Gastroesophageal sphincter (tissue), 4 donors: ENCODE measurements around the gene SH3RF1. TPM values are rescaled to one million over a fixed set of nuclear protein-coding genes. Genes with fewer than 3 reads are reported as not detected.

Source experiments
- ATAC-seq: fragments of 150-250 bp; one replicate; pipeline ENCODE4 v1.9.1; 2016; ENCODE audit warnings: mild to moderate bottlenecking, moderate library complexity
- H3K27ac ChIP-seq, 4 donors: fragments of 200-600 bp; sonication (generic) in 3 of 4; 1 replicate in 3 of 4; 2 replicates in 1 of 4; pipeline ENCODE4 v1.5.1; 2016 to 2019
- H3K27me3 ChIP-seq: fragments of 200-600 bp; sonication (generic); one replicate; pipeline ENCODE4 v1.5.1; 2019
- H3K36me3 ChIP-seq, 2 donors: fragments of 200-600 bp; sonication (generic); one replicate each; pipeline ENCODE4 v1.5.1; 2019; ENCODE audit warnings: control low read depth in 1 of 2
- H3K4me1 ChIP-seq, 3 donors: fragments of 200-600 bp; sonication (generic); 1 replicate in 2 of 3; 2 replicates in 1 of 3; pipeline ENCODE4 v1.5.1; 2016 to 2019; ENCODE audit warnings: control low read depth in 2 of 3
- H3K4me3 ChIP-seq, 2 donors: fragments of 200-600 bp; sonication (generic); one replicate each; pipeline ENCODE4 v1.5.1; 2019; ENCODE audit warnings: mild to moderate bottlenecking in 1 of 2, moderate library complexity in 1 of 2
- H3K9me3 ChIP-seq, 3 donors: fragments of 200-600 bp; sonication (generic); one replicate each; pipeline ENCODE4 v1.5.1; 2017 to 2019; ENCODE audit warnings: control low read depth in 2 of 3
- EP300 ChIP-seq: sonication (generic); formaldehyde crosslinking; IDR thresholded peaks from one replicate; pipeline ENCODE4 v1.6.1; 2017; ENCODE audit warnings: antibody characterized with exemption, mild to moderate bottlenecking
- POLR2A ChIP-seq, 2 donors: fragments of 450-650 bp; IDR thresholded peaks; one replicate each; pipeline ENCODE4 v1.6.1; 2017; ENCODE audit warnings: antibody characterized with exemption in 2 of 2, mild to moderate bottlenecking in 2 of 2, moderate library complexity in 1 of 2
- POLR2AphosphoS5 ChIP-seq: sonication (generic); formaldehyde crosslinking; IDR thresholded peaks from one replicate; pipeline ENCODE4 v1.6.1; 2017; ENCODE audit warnings: antibody characterized with exemption
- WGBS, 2 donors: methylation state at CpG; one replicate each; pipeline ENCODE4 v1.1.5; 2018; ENCODE audit warnings: low coverage in 1 of 2; 5-methylcytosine and 5-hydroxymethylcytosine counted together
- total RNA-seq, 4 donors: library from RNA; depleted of rRNA; stranded (reverse); fragments of >200 nt; gene quantifications; one replicate each; pipeline ENCODE4 v1.1.0, GENCODE V29; 2016
- TF ChIP-seq, protein P1 (sequence below), 4 experiments: fragments of 200-600 bp in 2 of 4; fragments of 450-650 bp in 2 of 4; sonication (generic) in 1 of 4; IDR thresholded peaks; one replicate each; pipeline ENCODE4 v1.5.1; 2017 to 2019; ENCODE audit warnings: antibody characterized with exemption in 4 of 4, mild to moderate bottlenecking in 2 of 4, moderate library complexity in 2 of 4

Gene SH3RF1
- total RNA-seq, 4 donors from 2014 or later = 9.2 to 17.6 (median 13.3) TPM

DNA sequence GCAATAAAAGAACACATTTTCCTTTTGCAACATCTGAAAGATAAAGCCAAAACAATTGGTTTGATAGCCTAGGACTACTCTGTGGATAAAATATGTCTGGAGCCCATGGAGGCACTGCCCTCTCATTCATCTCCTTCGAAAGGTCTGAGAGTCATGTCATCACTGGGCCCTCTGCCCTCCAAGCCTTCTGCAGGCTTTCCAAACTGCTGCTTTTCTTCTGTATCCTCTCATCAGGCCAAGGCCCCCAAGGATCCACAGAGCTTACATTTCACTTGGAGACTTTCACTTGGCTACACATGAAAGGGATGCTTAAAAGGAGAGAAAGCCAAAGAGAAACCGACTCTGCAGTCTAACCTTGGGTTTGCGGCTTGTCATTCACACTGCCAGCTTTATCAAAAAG is 109.9 kb downstream of the SH3RF1 start:
- Histone ChIP-seq H3K4me3 (no peak overlapping the region), H3K27me3 (no peaks in the 10 kb centered on the region), H3K27ac (no peak overlapping the region), H3K4me1 (peaks cover 0 to 11% (median 0%) of the 10 kb centered on the region in 3 donors), H3K36me3 (peaks cover 0 to 8% of the 10 kb centered on the region in 2 donors), H3K9me3 (no peaks in the 10 kb centered on the region)
- ATAC-seq = no peak
- WGBS, 2 donors = 40 to 45% methylated on average over 2 to 3 of the region's 3 CpGs
- TF ChIP-seq POLR2A (IDR thresholded peaks at IDR 0.05) (no peak), POLR2AphosphoS5 (no peak)

GRCh38 chr4:169159624-169160171 is 111.1 kb downstream of the SH3RF1 start:
- Histone ChIP-seq H3K27ac (no peak overlapping the region), H3K36me3 (peaks cover 0 to 19% of the 10 kb centered on the region in 2 donors), H3K4me3 (no peak overlapping the region), H3K9me3 (no peaks in the 10 kb centered on the region), H3K27me3 (no peaks in the 10 kb centered on the region), H3K4me1 (peaks cover 0 to 11% (median 0%) of the 10 kb centered on the region in 3 donors)
- no peak for ATAC-seq
- WGBS, 2 donors = 67 to 70% methylated on average over 3 of the region's 3 CpGs
- TF ChIP-seq POLR2AphosphoS5 (no peak), EP300 (no peak), POLR2A (IDR thresholded peaks at IDR 0.05) (no peak)
- TF ChIP-seq, protein P1, sequence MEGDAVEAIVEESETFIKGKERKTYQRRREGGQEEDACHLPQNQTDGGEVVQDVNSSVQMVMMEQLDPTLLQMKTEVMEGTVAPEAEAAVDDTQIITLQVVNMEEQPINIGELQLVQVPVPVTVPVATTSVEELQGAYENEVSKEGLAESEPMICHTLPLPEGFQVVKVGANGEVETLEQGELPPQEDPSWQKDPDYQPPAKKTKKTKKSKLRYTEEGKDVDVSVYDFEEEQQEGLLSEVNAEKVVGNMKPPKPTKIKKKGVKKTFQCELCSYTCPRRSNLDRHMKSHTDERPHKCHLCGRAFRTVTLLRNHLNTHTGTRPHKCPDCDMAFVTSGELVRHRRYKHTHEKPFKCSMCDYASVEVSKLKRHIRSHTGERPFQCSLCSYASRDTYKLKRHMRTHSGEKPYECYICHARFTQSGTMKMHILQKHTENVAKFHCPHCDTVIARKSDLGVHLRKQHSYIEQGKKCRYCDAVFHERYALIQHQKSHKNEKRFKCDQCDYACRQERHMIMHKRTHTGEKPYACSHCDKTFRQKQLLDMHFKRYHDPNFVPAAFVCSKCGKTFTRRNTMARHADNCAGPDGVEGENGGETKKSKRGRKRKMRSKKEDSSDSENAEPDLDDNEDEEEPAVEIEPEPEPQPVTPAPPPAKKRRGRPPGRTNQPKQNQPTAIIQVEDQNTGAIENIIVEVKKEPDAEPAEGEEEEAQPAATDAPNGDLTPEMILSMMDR (IDR thresholded peaks at IDR 0.05) = no peak

GRCh38 chr4:169158861-169159260 is 111.9 kb downstream of the SH3RF1 start:
- ATAC-seq = no peak
- H3K9me3 ChIP-seq = no peaks in the 10 kb centered on the region
- H3K27me3 ChIP-seq = no peaks in the 10 kb centered on the region
- peaks cover 0 to 20% of the 10 kb centered on the region in 2 donors for H3K36me3 ChIP-seq
- 100% methylated on average over 2 of the region's 2 CpGs; no CpG with 5 or more reads in 1 of the 2 donors for WGBS, 2 donors
- no peak overlapping the region for H3K4me3 ChIP-seq
- H3K4me1 ChIP-seq = peaks cover 0 to 11% (median 0%) of the 10 kb centered on the region in 3 donors
- TF ChIP-seq POLR2A (IDR thresholded peaks at IDR 0.05) = no peak
- no peak for TF ChIP-seq EP300
- TF ChIP-seq POLR2AphosphoS5 = no peak
- TF ChIP-seq, protein P1 (IDR thresholded peaks at IDR 0.05) = no peak
- no peak overlapping the region for H3K27ac ChIP-seq

DNA sequence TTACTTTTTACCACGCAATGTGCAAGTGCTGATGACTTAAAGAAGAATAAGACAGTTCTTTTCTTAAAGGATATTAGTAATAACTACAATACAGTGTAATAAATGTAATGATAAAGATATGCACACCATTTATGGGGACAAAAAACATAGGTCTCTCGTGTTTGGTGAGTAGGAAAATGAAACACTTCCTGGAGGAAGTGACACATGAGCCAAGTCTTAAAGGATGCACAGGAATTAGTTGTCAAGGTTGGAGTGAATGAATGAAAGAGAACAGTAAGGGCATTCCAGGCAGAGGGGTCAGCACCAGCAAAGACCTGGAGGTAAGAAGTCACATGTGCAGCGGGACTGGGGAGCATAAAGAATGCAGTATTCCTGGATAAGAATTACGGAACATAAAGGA is 112.7 kb downstream of the SH3RF1 start:
- Histone ChIP-seq H3K27me3 (no peaks in the 10 kb centered on the region), H3K36me3 (peaks cover 0 to 20% of the 10 kb centered on the region in 2 donors), H3K27ac (no peak overlapping the region), H3K9me3 (no peaks in the 10 kb centered on the region), H3K4me1 (peaks cover 0 to 11% (median 0%) of the 10 kb centered on the region in 3 donors), H3K4me3 (no peak overlapping the region)
- ATAC-seq = no peak
- TF ChIP-seq POLR2A (IDR thresholded peaks at IDR 0.05) (no peak), EP300 (no peak), POLR2AphosphoS5 (no peak)
- TF ChIP-seq, protein P1 (IDR thresholded peaks at IDR 0.05) = no peak
- 92 to 93% methylated on average over 4 of the region's 4 CpGs for WGBS, 2 donors

GRCh38 chr4:169156392-169156791 is 114.4 kb downstream of the SH3RF1 start:
- Histone ChIP-seq H3K36me3 (peaks cover 0 to 25% of the 10 kb centered on the region in 2 donors), H3K27ac (no peak overlapping the region), H3K27me3 (no peaks in the 10 kb centered on the region), H3K4me1 (peaks cover 0 to 11% (median 0%) of the 10 kb centered on the region in 3 donors), H3K9me3 (no peaks in the 10 kb centered on the region), H3K4me3 (no peak overlapping the region)
- 93 to 96% methylated on average over 3 of the region's 3 CpGs for WGBS, 2 donors
- ATAC-seq = no peak
- TF ChIP-seq EP300 = no peak
- TF ChIP-seq, protein P1 (IDR thresholded peaks at IDR 0.05) = no peak
- no peak for TF ChIP-seq POLR2A (IDR thresholded peaks at IDR 0.05)
- TF ChIP-seq POLR2AphosphoS5 = no peak
